Left lung (tissue), 10 donors: ENCODE measurements around the gene SEMA6A. TPM values are rescaled to one million over a fixed set of nuclear protein-coding genes. Genes with fewer than 3 reads are reported as not detected.

Source experiments
- ATAC-seq: fragments of 200-7000 bp; cut with Tn5 transposase; one replicate; pipeline ENCODE4 v1.9.1; 2020; ENCODE audit warnings: moderate library complexity
- DNase-seq, 4 donors: peaks; one replicate each; pipeline ENCODE4 v3.0.0-alpha.2; 2013 to 2020
- H3K27ac ChIP-seq, 2 donors: fragments of 200-600 bp; sonication (generic) in 1 of 2; one replicate each; pipeline versions ENCODE4 v1.5.0 to v1.8.0; 2020 to 2021
- H3K27me3 ChIP-seq, 2 donors: fragments of 200-600 bp; sonication (generic) in 1 of 2; one replicate each; pipeline versions ENCODE4 v1.5.0 to v1.8.0; 2020 to 2021
- H3K36me3 ChIP-seq, 2 donors: fragments of 200-600 bp; sonication (generic) in 1 of 2; one replicate each; pipeline versions ENCODE4 v1.5.0 to v1.8.0; 2020 to 2021
- H3K4me1 ChIP-seq, 2 donors: fragments of 200-600 bp; one replicate each; pipeline ENCODE4 v1.8.0; 2021
- H3K4me3 ChIP-seq, 2 donors: fragments of 200-600 bp; sonication (generic) in 1 of 2; one replicate each; pipeline versions ENCODE4 v1.5.0 to v1.8.0; 2020 to 2021; ENCODE audit warnings: mild to moderate bottlenecking in 1 of 2
- H3K9me3 ChIP-seq, 2 donors: fragments of 200-600 bp; sonication (generic) in 1 of 2; one replicate each; pipeline versions ENCODE4 v1.5.0 to v1.8.0; 2020 to 2021
- CTCF ChIP-seq, 2 donors: fragments of 200-600 bp; sonication (generic) in 1 of 2; IDR thresholded peaks; one replicate each; pipeline versions ENCODE4 v1.5.0 to v1.8.0; 2021; ENCODE audit warnings: antibody characterized with exemption in 2 of 2
- intact Hi-C, 2 donors: fragments of 100-400 bp; cut with DNase I; formaldehyde crosslinking; loops; one replicate each; pipeline versions ENCODE4 v1.11.2 to v1.14.2; 2022
- polyA plus RNA-seq, 6 donors: library from polyadenylated mRNA; unstranded; fragments of 120-200 nt; gene quantifications; one replicate each; pipeline ENCODE4 v1.2.1, GENCODE V29; 2013; ENCODE audit not compliant: insufficient read length in 6 of 6
- total RNA-seq, 2 donors: library from RNA; stranded (reverse); fragmentation: NEBNext Ultra II Directional; extraction: Animal tissue kit (Norgen Biotek cat#: 25700); gene quantifications; one replicate each; pipeline ENCODE4 v1.2.1, GENCODE V29; 2021
- donor health status: DM: no; HTN: yes; CAD: no.
- donor health status: DM: no; HTN: no; CAD: no.

The SEMA6A gene
- total and polyA plus RNA-seq, 8 donors = 15.3 to 45.8 (median 39.6) TPM

- intact Hi-C loops = no loop called here
These were observed 137.3 kb downstream of the SEMA6A start for GRCh38 chr5:116437351-116437705.

GRCh38 chr5:116436674-116437350 is 137.8 kb downstream of the SEMA6A start:
- H3K4me1 ChIP-seq = no peaks in the 10 kb centered on the region
- H3K27me3 ChIP-seq = no peaks in the 10 kb centered on the region
- peak overlapping the region in 1 of 2 donors; percentile 23 for H3K27ac ChIP-seq
- no peaks in the 10 kb centered on the region for H3K36me3 ChIP-seq
- TF ChIP-seq CTCF (IDR thresholded peaks at IDR 0.05) = no peak
- H3K9me3 ChIP-seq = no peaks in the 10 kb centered on the region
- DNase-seq (no peak), ATAC-seq (no peak)
- no peak overlapping the region for H3K4me3 ChIP-seq
- intact Hi-C loops = no loop called here

More at GRCh38 chr5:116437351-116437705, 137.3 kb downstream of the SEMA6A start:
- DNase-seq (no peak), ATAC-seq (no peak)
- Histone ChIP-seq H3K36me3 (no peaks in the 10 kb centered on the region), H3K4me3 (no peak overlapping the region), H3K9me3 (no peaks in the 10 kb centered on the region), H3K27ac (peak overlapping the region in 1 of 2 donors; percentile 23), H3K27me3 (no peaks in the 10 kb centered on the region), H3K4me1 (no peaks in the 10 kb centered on the region)
- no peak for TF ChIP-seq CTCF (IDR thresholded peaks at IDR 0.05)

GRCh38 chr5:116428966-116429365 is 145.7 kb downstream of the SEMA6A start:
- no peaks in the 10 kb centered on the region for H3K27me3 ChIP-seq
- no peak for DNase-seq
- no peak for TF ChIP-seq CTCF (IDR thresholded peaks at IDR 0.05)
- no peak overlapping the region for H3K27ac ChIP-seq
- intact Hi-C loops = no loop called here
- no peak overlapping the region for H3K4me3 ChIP-seq
- ATAC-seq = no peak
- H3K4me1 ChIP-seq = no peaks in the 10 kb centered on the region
- no peaks in the 10 kb centered on the region for H3K9me3 ChIP-seq
- H3K36me3 ChIP-seq = no peaks in the 10 kb centered on the region

GRCh38 chr5:116428413-116428812 is 146.2 kb downstream of the SEMA6A start:
- TF ChIP-seq CTCF (IDR thresholded peaks at IDR 0.05) = no peak
- no peak for DNase-seq

GRCh38 chr5:116424951-116425350 is 149.7 kb downstream of the SEMA6A start:
- H3K36me3 ChIP-seq = no peaks in the 10 kb centered on the region
- no peak overlapping the region for H3K4me3 ChIP-seq
- intact Hi-C loops = no loop called here
- H3K27me3 ChIP-seq = no peaks in the 10 kb centered on the region
- H3K4me1 ChIP-seq = no peaks in the 10 kb centered on the region
- no peak for DNase-seq
- H3K9me3 ChIP-seq = no peaks in the 10 kb centered on the region
- no peak overlapping the region for H3K27ac ChIP-seq
- ATAC-seq = no peak
- no peak for TF ChIP-seq CTCF (IDR thresholded peaks at IDR 0.05)

More at GRCh38 chr5:116428413-116428812, 146.2 kb downstream of the SEMA6A start:
- Histone ChIP-seq H3K9me3 (no peaks in the 10 kb centered on the region), H3K4me3 (no peak overlapping the region), H3K36me3 (no peaks in the 10 kb centered on the region), H3K27me3 (no peaks in the 10 kb centered on the region), H3K4me1 (no peaks in the 10 kb centered on the region), H3K27ac (no peak overlapping the region)
- ATAC-seq = no peak
- intact Hi-C loops = no loop called here
